Measurements from ENCODE around the gene ANKRD63.

DNA sequence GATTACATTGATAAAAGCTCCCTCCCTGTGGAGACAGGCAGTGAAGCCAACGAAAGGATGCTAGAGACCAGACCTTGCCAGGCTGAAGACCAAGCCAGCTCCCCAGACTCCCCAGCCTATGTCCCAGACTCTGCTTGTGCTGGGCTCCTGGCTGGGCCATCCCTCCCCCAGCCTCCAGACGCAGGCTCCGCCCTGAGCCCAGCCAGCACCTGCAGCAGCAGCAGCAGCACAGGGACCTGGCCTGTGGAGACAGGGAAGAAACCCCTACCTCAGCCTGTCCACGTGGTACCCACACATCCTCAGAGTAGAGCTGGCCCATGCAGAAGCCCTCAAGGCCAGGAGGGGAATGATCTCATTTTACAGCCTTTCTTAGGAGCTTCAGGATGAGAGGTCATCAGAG, 13.3 kb downstream of the ANKRD63 start:
- TF ChIP-seq SUZ12 (IDR thresholded peaks at IDR 0.05; ENCODE audit: extremely low read depth, insufficient read depth, insufficient read length) (no peak), ZNF274 (IDR thresholded peaks at IDR 0.05; ENCODE audit: low read depth, low read length) (no peak)

Data from NT2/D1 (cell line).